SK-N-MC (cell line): ENCODE measurements around the gene MGAT5.

ENCODE experiments used
- EZH2 ChIP-seq: fragments of 200-600 bp; sonication (generic); IDR thresholded peaks from one replicate; pipeline ENCODE4 v1.6.1; 2017; ENCODE audit warnings: antibody characterized with exemption
- FOXP2 ChIP-seq: optimal IDR thresholded peaks from 2 replicates; pipeline ENCODE3; 2011; ENCODE audit warnings: mild to moderate bottlenecking, moderate library complexity; ENCODE audit not compliant: insufficient read depth; ENCODE audit errors: extremely low read length, control extremely low read depth
- POLR2AphosphoS5 ChIP-seq: IDR thresholded peaks from 2 replicates; pipeline ENCODE4 v1.6.1; 2012; ENCODE audit warnings: mild to moderate bottlenecking, low read depth, low read length, borderline replicate concordance

- TF ChIP-seq EZH2, result no peak
- no peak for TF ChIP-seq FOXP2
- no peak for TF ChIP-seq POLR2AphosphoS5
Measured at GRCh38 chr2:134445985-134446382, 192.1 kb downstream of the MGAT5 start.
